Measurements from ENCODE around the gene DLL3.

DNA sequence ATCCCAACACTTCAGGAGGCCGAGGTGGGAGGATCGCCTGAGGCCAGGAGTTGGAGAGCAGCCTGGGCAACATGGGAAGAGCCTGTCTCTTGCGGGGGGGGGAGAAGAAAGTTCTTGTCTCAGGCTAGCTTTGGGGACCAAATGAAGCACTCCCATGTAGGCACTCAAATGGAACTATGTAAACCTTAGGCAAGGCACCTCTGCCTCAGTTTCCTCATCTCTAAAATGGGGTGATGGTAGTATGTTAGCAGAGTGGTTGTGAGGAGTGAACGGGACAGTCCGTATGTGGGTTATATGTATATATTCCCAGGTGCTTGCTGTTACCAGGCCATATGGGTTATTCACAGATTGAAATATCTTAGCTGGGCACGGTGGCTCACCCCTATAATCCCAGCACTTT is 6.5 kb upstream of the DLL3 start:
- TF ChIP-seq POLR2A (IDR thresholded peaks at IDR 0.05; ENCODE audit: low read length) (no peak), GATA1 (IDR thresholded peaks at IDR 0.05; ENCODE audit: low read depth, low read length) (no peak)

Measured in erythroblast (primary cell).